Measurements from ENCODE around the gene CHRM1. TPM values are rescaled to one million over a fixed set of nuclear protein-coding genes. Genes with fewer than 3 reads are reported as not detected.

CHRM1 gene
- total and polyA plus RNA-seq, 2 of the 13 experiments (the other 11 are each of a cell fraction or from before 2014, with no cell fraction given): not detected

DNA sequence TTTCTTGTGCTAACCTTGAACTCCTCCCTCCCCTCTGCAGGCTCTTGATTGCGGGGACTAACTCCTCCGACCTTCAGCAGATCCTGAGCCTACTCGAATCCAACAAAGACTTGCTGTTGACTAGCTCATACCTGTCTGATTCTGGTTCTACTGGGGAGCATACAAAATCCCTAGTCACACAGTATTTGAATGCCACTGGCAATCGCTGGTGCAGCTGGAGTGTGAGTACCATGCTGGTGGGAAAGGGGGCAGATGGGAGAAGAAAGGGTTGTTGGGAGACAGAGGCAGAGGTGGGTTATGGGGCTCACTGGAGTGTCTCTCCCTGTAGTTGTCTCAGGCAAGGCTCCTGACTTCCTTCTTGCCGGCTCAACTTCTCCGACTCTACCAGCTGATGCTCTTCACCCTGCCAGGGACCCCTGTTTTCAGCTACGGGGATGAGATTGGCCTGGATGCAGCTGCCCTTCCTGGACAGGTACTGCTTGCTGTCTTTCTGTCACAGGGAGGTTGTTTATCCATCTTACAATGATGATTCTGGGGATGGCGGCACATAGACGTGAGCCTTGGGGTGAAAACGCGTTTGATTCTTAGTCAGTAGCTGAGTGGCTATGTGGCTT lies 35.9 kb downstream of the CHRM1 start:
- H3K79me2 ChIP-seq (ENCODE audit: insufficient read depth, low read length): peaks cover 52% of the 10 kb centered on the region
- 98% methylated on average over 11 of the region's 11 CpGs for WGBS (ENCODE audit: low lambda C conversion rate)
- FAIRE-seq: no peak
- in situ Hi-C loops (cut with HindIII; ENCODE audit: extremely low pct_ligation_motif_present, low pct_unique_long_range_greater_than_20kb): no loop called here
- TF ChIP-seq RBM22 (optimal IDR thresholded peaks at IDR 0.05; ENCODE audit: low read length) (peak; percentile 34), ZFX (CRISPR knock-in tag; IDR thresholded peaks at IDR 0.05; ENCODE audit: low read depth) (no peak), RFX3 (CRISPR knock-in tag; IDR thresholded peaks at IDR 0.05) (no peak), ZNF512B (CRISPR knock-in tag; IDR thresholded peaks at IDR 0.05; ENCODE audit: borderline replicate concordance) (no peak), RBFOX2 (IDR thresholded peaks at IDR 0.05; ENCODE audit: low read depth, low read length) (peak; percentile 28; the same call in 1 of the 2 replicates)
- TF ChIP-seq, protein P1, sequence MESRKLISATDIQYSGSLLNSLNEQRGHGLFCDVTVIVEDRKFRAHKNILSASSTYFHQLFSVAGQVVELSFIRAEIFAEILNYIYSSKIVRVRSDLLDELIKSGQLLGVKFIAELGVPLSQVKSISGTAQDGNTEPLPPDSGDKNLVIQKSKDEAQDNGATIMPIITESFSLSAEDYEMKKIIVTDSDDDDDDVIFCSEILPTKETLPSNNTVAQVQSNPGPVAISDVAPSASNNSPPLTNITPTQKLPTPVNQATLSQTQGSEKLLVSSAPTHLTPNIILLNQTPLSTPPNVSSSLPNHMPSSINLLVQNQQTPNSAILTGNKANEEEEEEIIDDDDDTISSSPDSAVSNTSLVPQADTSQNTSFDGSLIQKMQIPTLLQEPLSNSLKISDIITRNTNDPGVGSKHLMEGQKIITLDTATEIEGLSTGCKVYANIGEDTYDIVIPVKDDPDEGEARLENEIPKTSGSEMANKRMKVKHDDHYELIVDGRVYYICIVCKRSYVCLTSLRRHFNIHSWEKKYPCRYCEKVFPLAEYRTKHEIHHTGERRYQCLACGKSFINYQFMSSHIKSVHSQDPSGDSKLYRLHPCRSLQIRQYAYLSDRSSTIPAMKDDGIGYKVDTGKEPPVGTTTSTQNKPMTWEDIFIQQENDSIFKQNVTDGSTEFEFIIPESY (CRISPR knock-in tag; IDR thresholded peaks at IDR 0.05): 0 out of 2 replicates have a peak, but pooled peaks have one; percentile 55
- ChIA-PET CTCF (ENCODE audit: low intra/inter-chr PET ratio, low total read pairs) (no interaction called here), POLR2A (interaction anchor here (0.9 to 1.3 kb wide), 3 partner anchors 8 to 131 kb away, joined by 3 to 6 read pairs (median 4); partner anchors contain the start of gene ZBTB3)
- H3K27me3 ChIP-seq (ENCODE audit: control insufficient read depth in 1 of 2, insufficient read depth in 2 of 2, low read length in 2 of 2): no peaks in the 10 kb centered on the region; a peak in 1 of 5 replicates
- H3K4me2 ChIP-seq (ENCODE audit: low read depth, low read length): 0 out of 2 replicates have a peak overlapping the region, but pooled peaks have one; percentile 10
- intact Hi-C loops (cut with micrococcal nuclease; ENCODE audit: unreplicated experiment): no loop called here
- no peak overlapping the region for H2AFZ ChIP-seq (ENCODE audit: low read length)
- peaks cover 31% of the 10 kb centered on the region; the same call in 1 of the 2 replicates for H4K20me1 ChIP-seq (ENCODE audit: insufficient read depth, low read length)
- no peak overlapping the region for H3K27ac ChIP-seq (ENCODE audit: extremely low read length, insufficient read depth, low read length)
- peaks cover 87% of the 10 kb centered on the region for H3K4me1 ChIP-seq (ENCODE audit: insufficient read depth, low read length)
- H3K9me3 ChIP-seq (ENCODE audit: low read length): no peaks in the 10 kb centered on the region
- DNase-seq (ENCODE audit: low spot score): no peak
- ATAC-seq: no peak
- H3K9ac ChIP-seq (ENCODE audit: insufficient read depth, low read depth, low read length): no peak overlapping the region
- no TSS peak for BruUV-seq (replicated peaks)
- H3K4me3 ChIP-seq (replicated peaks in 1 of 3; ENCODE audit: insufficient read depth in 1 of 3, low read depth in 2 of 3, low read length in 3 of 3): no peak overlapping the region
- H3K36me3 ChIP-seq (replicated peaks in 1 of 2; ENCODE audit: control insufficient read depth in 1 of 2, insufficient read depth in 2 of 2, low read length in 2 of 2): peaks cover 25 to 69% of the 10 kb centered on the region in 2 experiments

Data from HepG2 (cell line).